HG03095 (cell line): ENCODE results near the gene CARMIL1.
"Not testable (repeated sequence)": the region's sequence is repeated elsewhere in the genome, so short reads cannot be mapped to it uniquely, and the experiment has no call there.

Source experiments
- ATAC-seq: cut with Tn5 transposase; IDR thresholded peaks from one replicate; pipeline ENCODE4 v1.9.1; 2021; ENCODE audit warnings: moderate library complexity; ENCODE audit not compliant: unreplicated experiment

Gene CARMIL1

GRCh38 chr6:25548451-25548850 lies 269.3 kb downstream of the CARMIL1 start:
- no peak for ATAC-seq

- ATAC-seq = no peak
These were observed 271.5 kb downstream of the CARMIL1 start for GRCh38 chr6:25550631-25551030.

DNA sequence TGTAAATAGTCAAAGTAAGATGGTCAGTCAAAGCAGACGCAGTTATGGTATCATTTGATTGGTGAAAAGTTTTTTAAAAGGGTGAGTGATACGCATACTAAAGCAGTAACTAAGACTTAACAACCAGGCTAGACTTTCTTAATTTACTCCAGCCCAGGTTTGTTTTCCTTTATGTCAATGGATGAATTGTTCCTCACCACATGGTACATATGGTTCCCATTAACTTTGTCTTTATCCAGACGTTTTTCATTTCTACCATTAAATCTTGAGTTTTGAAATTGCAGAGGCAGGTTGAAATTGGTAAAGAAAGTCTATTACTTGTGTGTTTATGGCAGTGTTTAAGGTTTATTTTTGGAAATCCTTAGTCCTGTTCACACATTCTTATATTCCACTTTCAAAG lies 274.3 kb downstream of the CARMIL1 start:
- ATAC-seq = no peak

DNA sequence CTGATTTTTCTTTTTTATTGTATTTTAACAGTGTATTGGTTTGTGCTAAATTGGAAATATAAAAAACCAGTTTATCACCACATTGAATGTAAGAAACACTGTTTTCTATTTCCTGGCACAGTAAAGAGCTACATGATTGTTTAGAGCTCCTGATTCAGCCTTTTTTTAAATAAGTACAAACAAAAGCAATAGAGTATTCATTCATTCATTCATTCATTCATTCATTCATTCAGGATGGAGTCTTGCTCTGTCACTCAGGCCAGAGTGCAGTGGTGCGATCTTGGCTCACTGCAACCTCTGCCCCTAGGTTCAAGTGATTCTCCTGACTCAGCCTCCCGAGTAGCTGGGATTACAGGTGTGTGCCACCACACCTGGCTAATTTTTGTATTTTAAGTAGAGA lies 276.0 kb downstream of the CARMIL1 start:
- ATAC-seq = no peak

GRCh38 chr6:25556516-25556915 lies 277.3 kb downstream of the CARMIL1 start:
- no peak for ATAC-seq

- no peak for ATAC-seq
These were observed 279.1 kb downstream of the CARMIL1 start for GRCh38 chr6:25558155-25558817.

DNA sequence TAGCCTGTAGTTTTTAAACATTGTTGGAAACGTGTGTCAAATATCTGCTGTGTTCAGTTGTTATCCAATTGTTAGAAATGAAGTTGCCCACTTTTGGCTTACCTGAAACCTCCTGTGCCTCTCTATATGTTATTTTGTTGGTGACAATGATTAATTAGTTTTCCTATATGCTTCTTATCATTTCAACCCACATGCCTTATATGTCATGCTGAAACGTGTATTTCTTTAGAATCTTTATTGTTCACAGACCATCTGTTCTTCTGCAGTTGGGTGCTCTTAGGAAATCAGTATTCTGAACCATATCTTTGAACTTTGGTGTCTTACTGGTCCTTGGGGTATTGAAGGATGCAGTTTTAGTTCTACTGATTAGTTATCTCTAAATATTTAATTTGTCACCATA lies 281.7 kb downstream of the CARMIL1 start:
- no peak for ATAC-seq

GRCh38 chr6:25564943-25565342 lies 285.8 kb downstream of the CARMIL1 start:
- no peak for ATAC-seq

DNA sequence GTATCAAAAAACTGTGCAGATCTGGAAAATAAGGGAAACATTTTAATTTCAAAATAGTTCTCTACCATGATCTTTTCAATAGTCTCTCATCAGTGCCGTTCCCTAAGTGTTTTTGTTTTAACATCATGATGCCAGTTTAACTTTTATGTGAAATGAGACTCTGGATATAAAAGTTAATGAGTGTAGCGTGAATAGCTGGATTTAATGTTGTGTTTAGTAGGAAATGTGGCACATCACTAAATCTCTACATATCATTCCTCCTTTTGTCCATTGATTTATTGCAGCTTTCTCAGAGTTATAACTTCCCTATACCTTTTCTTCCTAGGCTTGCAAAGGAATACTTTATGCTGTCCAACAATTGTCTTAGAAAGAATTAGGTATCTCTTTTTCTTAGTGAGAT lies 291.4 kb downstream of the CARMIL1 start:
- ATAC-seq = no peak

DNA sequence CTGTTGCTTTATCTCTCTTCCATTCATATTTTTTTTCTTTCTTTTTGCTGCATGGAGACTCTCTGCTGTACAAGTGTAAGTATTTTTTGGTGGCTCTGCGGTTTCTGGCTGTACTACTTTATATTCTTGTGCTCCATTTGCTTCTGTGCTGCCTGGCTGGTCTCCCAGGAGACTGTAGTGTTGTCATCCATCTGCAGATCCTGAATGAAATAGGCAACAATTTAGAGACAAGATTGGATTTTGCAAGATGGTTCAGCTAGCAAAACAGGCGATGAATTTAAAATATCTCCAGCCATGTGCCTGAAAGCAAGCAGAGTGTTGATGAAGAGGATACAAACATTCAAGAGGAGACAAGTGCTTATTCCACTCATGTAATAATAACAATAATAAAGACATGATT lies 297.7 kb downstream of the CARMIL1 start:
- ATAC-seq = no peak

- ATAC-seq = no peak
These were observed 299.4 kb downstream of the CARMIL1 start for GRCh38 chr6:25578538-25578937.

DNA sequence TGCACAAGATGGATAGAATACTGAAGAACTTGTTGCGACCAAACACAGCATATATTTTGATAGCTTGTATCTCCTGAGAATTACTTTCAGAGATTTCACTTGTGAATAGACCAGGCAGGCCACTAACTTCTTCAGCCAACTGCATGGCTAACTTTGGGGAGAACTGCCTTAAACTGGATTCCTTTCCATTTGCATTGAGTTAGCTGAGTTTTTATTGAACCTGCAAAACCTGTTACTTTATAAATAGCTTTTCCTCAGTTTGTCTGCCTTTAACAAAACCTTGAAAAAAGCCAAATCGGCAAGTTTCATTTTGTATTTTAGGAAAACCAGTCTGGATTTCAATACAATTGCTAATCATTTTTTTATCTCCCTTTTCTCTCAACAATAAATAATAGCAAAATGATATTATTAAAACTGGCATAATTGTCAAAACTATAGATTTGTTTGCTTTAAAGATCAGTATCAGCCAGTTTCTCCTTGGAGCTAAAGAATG lies 300.3 kb downstream of the CARMIL1 start:
- ATAC-seq = no peak

DNA sequence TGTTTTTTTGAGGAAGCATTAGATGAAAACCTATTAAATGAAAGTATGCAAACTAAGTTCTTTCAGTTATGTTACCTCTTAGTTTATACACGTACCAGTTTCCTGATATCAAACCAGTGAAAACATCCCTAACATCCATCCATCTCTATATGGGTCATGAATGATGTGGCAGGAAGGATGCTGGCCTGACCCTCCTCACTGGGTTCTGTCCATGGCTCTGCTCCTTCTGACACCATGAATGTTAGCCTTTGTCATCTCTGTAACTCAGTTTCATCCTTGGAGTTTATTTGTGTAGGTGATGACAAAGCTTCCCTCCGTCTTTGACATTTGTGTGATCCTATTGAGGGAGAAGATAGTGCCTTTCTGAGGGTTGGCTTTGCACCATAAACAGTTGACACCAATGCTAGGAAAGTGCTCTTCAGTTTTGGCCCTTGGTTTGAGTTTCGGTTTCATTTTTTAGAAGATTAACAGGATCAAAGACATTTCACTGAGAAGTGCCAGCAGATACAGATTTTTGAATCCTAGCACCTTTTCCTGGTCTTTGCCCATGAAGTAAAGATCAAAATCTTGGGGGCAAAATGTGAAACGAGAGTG lies 300.8 kb downstream of the CARMIL1 start:
- no peak for ATAC-seq

DNA sequence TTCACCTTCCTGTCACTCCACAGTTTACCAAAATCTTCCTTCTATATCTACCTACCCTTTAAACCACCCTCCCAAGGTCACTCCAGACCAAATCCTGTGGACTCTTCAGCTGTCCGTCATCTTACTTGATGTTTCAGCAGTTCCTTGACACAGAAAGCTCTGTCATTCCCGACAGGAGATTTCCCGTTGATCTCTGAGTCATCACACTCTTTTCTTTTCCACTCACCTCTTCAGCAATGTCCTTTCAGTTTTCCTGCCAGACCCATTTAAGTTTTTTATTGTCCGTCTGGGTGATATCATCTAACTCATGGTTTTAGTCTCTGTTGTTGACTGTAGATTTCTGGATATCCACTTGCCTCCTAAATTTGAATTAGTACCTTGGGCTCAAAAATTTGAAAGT lies 302.9 kb downstream of the CARMIL1 start:
- no peak for ATAC-seq

- no peak for ATAC-seq
These were observed 303.9 kb downstream of the CARMIL1 start for GRCh38 chr6:25583099-25583498.

GRCh38 chr6:25583906-25584305 lies 304.7 kb downstream of the CARMIL1 start:
- no peak for ATAC-seq

- ATAC-seq = no peak
These were observed 306.1 kb downstream of the CARMIL1 start for GRCh38 chr6:25585225-25585624.

DNA sequence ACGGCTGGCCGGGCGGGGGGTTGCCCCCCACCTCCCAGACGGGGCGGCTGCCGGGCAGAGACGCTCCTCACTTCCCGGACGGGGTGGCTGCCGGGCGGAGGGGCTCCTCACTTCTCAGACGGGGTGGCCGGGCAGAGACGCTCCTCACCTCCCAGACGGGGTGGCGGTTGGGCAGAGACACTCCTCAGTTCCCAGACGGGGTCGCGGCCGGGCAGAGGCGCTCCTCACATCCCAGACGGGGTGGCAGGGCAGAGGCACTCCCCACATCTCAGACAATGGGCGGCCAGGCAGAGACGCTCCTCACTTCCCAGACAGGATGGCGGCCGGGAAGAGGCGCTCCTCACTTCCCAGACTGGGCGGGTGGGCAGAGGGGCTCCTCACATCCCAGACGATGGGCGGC lies 306.9 kb downstream of the CARMIL1 start:
- ATAC-seq = not testable (repeated sequence)

DNA sequence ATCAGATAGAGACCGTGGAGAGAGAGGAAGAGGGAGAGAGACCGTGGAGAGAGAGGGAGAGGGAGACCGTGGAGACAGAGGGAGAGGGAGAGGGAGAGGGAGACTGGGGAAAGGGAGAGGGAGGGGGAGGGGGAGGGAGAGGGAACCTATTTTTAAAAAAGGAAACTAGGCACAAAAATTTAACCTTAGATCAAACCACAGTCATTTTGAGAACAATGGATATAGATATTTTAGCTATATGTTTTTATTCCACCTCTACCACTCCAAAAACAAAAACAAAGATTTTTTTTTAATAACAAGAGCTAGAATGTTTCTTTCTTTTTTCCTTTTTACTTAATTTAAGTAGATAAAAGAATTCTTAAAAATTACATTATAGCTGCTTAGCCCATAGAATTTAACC lies 307.8 kb downstream of the CARMIL1 start:
- ATAC-seq = no peak

- ATAC-seq = no peak
These were observed 311.8 kb downstream of the CARMIL1 start for GRCh38 chr6:25590986-25591385.

- no peak for ATAC-seq
These were observed 318.0 kb downstream of the CARMIL1 start for GRCh38 chr6:25596928-25597818.
